ENCODE measurements around the gene SPATA20. TPM values are rescaled to one million over a fixed set of nuclear protein-coding genes. Genes with fewer than 3 reads are reported as not detected.
A peak's percentile ranks its signal among the peaks of the same experiment; 100 is the strongest.

The SPATA20 gene
- total and polyA plus RNA-seq, 2 experiments from 2014 or later = 89.9 to 146 TPM

DNA sequence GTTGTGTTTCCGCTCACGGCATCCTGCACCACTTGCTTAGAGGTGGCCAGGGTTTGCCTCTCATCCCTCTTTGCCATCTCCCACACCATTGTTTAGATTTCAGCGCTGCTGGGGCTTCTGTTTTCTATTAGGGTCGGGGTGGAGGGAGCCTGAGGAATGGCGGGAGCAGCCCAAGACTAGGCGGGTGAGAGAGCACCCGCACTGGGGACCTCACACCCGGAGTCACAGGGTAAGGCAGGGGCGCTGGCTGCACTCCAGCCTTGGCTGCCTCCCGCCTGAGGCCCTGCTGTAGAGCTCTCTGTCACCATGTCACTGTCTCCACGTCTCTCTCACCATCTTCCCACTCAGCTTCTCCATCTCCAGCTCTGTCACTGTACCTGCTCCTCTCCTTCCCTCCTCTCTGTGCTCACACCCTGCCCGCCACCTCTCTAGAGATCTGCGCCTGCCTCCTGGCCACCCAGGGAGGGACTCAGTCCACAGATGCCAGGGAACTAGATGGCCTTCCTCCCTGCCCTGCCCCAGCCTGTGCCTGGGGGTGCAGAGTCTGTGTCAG lies 54.9 kb downstream of the SPATA20 start:
- no peaks in the 10 kb centered on the region for H4K20me1 ChIP-seq (ENCODE audit: insufficient read depth)
- H3K4me1 ChIP-seq (ENCODE audit: insufficient read depth) = no peaks in the 10 kb centered on the region
- no peaks in the 10 kb centered on the region for H3F3A ChIP-seq (ENCODE audit: insufficient read depth)
- H3K27me3 ChIP-seq (replicated peaks; ENCODE audit: insufficient read depth) = no peaks in the 10 kb centered on the region
- H3K9me3 ChIP-seq (ENCODE audit: low read depth) = no peaks in the 10 kb centered on the region
- in situ Hi-C loops (cut with MboI) = no loop called here
- no peak overlapping the region for H3K27ac ChIP-seq
- no peaks in the 10 kb centered on the region for H3K79me2 ChIP-seq (ENCODE audit: insufficient read depth)
- H3K36me3 ChIP-seq (ENCODE audit: low read depth) = no peaks in the 10 kb centered on the region
- no peak overlapping the region for H3K9ac ChIP-seq
- H3K4me3 ChIP-seq = no peak overlapping the region
- no peak overlapping the region for H2AFZ ChIP-seq
- 46 to 48% methylated on average over 12 to 13 of the region's 13 CpGs for WGBS, 2 experiments (ENCODE audit: low coverage in 1 of 2, low lambda C conversion rate in 2 of 2, missing lambda C conversion rate in 2 of 2)
- H3K9me2 ChIP-seq (ENCODE audit: insufficient read depth) = no peaks in the 10 kb centered on the region
- no peak for DNase-seq
- TF ChIP-seq EZH2phosphoT487 (IDR thresholded peaks at IDR 0.05; ENCODE audit: insufficient read depth, low read depth) (no peak), EZH2 (IDR thresholded peaks at IDR 0.05; ENCODE audit: insufficient read depth, poor library complexity, severe bottlenecking) (no peak)
- H3K4me2 ChIP-seq (ENCODE audit: unreplicated experiment) = no peak overlapping the region

DNA sequence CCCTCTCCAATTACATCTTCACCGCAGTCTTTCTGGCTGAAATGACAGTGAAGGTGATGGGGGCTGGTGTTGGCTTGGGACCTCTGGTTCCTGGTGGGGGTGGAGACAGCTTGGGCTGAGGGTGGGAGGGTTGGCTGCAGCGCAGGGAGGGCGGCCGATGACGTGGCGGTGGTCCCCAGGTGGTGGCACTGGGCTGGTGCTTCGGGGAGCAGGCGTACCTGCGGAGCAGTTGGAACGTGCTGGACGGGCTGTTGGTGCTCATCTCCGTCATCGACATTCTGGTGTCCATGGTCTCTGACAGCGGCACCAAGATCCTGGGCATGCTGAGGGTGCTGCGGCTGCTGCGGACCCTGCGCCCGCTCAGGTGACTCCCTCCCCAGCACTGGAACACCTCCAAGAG lies 55.9 kb downstream of the SPATA20 start:
- no peak overlapping the region for H3K27ac ChIP-seq
- in situ Hi-C loops (cut with MboI) = no loop called here
- no peak for DNase-seq
- 88 to 90% methylated on average over 18 of the region's 18 CpGs for WGBS, 2 experiments (ENCODE audit: low coverage in 1 of 2, low lambda C conversion rate in 2 of 2, missing lambda C conversion rate in 2 of 2)
- H3K4me2 ChIP-seq (ENCODE audit: unreplicated experiment) = no peak overlapping the region
- no peak overlapping the region for H3K9ac ChIP-seq
- no peaks in the 10 kb centered on the region for H3K27me3 ChIP-seq (replicated peaks; ENCODE audit: insufficient read depth)
- no peaks in the 10 kb centered on the region for H3K4me1 ChIP-seq (ENCODE audit: insufficient read depth)
- TF ChIP-seq EZH2phosphoT487 (IDR thresholded peaks at IDR 0.05; ENCODE audit: insufficient read depth, low read depth) = no peak
- no peak for TF ChIP-seq EZH2 (IDR thresholded peaks at IDR 0.05; ENCODE audit: insufficient read depth, poor library complexity, severe bottlenecking)
- H3K4me3 ChIP-seq = no peak overlapping the region
- no peaks in the 10 kb centered on the region for H3K9me2 ChIP-seq (ENCODE audit: insufficient read depth)
- no peaks in the 10 kb centered on the region for H4K20me1 ChIP-seq (ENCODE audit: insufficient read depth)
- H3K36me3 ChIP-seq (ENCODE audit: low read depth) = no peaks in the 10 kb centered on the region
- H2AFZ ChIP-seq = no peak overlapping the region
- no peaks in the 10 kb centered on the region for H3F3A ChIP-seq (ENCODE audit: insufficient read depth)
- H3K9me3 ChIP-seq (ENCODE audit: low read depth) = no peaks in the 10 kb centered on the region
- no peaks in the 10 kb centered on the region for H3K79me2 ChIP-seq (ENCODE audit: insufficient read depth)

- Histone ChIP-seq H3K27ac (no peak overlapping the region), H3K9ac (no peak overlapping the region), H3K4me1 (ENCODE audit: insufficient read depth) (no peaks in the 10 kb centered on the region), H3F3A (ENCODE audit: insufficient read depth) (no peaks in the 10 kb centered on the region), H3K36me3 (ENCODE audit: low read depth) (no peaks in the 10 kb centered on the region), H3K9me3 (ENCODE audit: low read depth) (no peaks in the 10 kb centered on the region), H3K4me3 (no peak overlapping the region), H3K79me2 (ENCODE audit: insufficient read depth) (no peaks in the 10 kb centered on the region), H3K9me2 (ENCODE audit: insufficient read depth) (no peaks in the 10 kb centered on the region), H2AFZ (no peak overlapping the region), H3K4me2 (ENCODE audit: unreplicated experiment) (no peak overlapping the region), H4K20me1 (ENCODE audit: insufficient read depth) (no peaks in the 10 kb centered on the region), H3K27me3 (replicated peaks; ENCODE audit: insufficient read depth) (no peaks in the 10 kb centered on the region)
- TF ChIP-seq EZH2 (IDR thresholded peaks at IDR 0.05; ENCODE audit: insufficient read depth, poor library complexity, severe bottlenecking) = no peak
- no peak for TF ChIP-seq EZH2phosphoT487 (IDR thresholded peaks at IDR 0.05; ENCODE audit: insufficient read depth, low read depth)
- DNase-seq = peak; percentile 13
- WGBS, 2 experiments (ENCODE audit: low coverage in 1 of 2, low lambda C conversion rate in 2 of 2, missing lambda C conversion rate in 2 of 2) = 74 to 76% methylated on average over 9 of the region's 9 CpGs
- in situ Hi-C loops (cut with MboI) = no loop called here
Measured at GRCh38 chr17:50603340-50603739, 56.4 kb downstream of the SPATA20 start.

GRCh38 chr17:50604513-50604912 lies 57.5 kb downstream of the SPATA20 start:
- H4K20me1 ChIP-seq (ENCODE audit: insufficient read depth) = no peaks in the 10 kb centered on the region
- H3K79me2 ChIP-seq (ENCODE audit: insufficient read depth) = no peaks in the 10 kb centered on the region
- H3K4me2 ChIP-seq (ENCODE audit: unreplicated experiment) = no peak overlapping the region
- DNase-seq = peak; percentile 39
- no peaks in the 10 kb centered on the region for H3K9me2 ChIP-seq (ENCODE audit: insufficient read depth)
- H3K4me3 ChIP-seq = no peak overlapping the region
- H3K9ac ChIP-seq = no peak overlapping the region
- no peaks in the 10 kb centered on the region for H3K9me3 ChIP-seq (ENCODE audit: low read depth)
- WGBS, 2 experiments (ENCODE audit: low coverage in 1 of 2, low lambda C conversion rate in 2 of 2, missing lambda C conversion rate in 2 of 2) = 17 to 20% methylated on average over 12 to 13 of the region's 13 CpGs
- no peaks in the 10 kb centered on the region for H3K27me3 ChIP-seq (replicated peaks; ENCODE audit: insufficient read depth)
- H3K36me3 ChIP-seq (ENCODE audit: low read depth) = no peaks in the 10 kb centered on the region
- TF ChIP-seq EZH2phosphoT487 (IDR thresholded peaks at IDR 0.05; ENCODE audit: insufficient read depth, low read depth) = no peak
- in situ Hi-C loops (cut with MboI) = no loop called here
- no peaks in the 10 kb centered on the region for H3F3A ChIP-seq (ENCODE audit: insufficient read depth)
- H3K4me1 ChIP-seq (ENCODE audit: insufficient read depth) = no peaks in the 10 kb centered on the region
- no peak overlapping the region for H3K27ac ChIP-seq
- no peak overlapping the region for H2AFZ ChIP-seq

DNA sequence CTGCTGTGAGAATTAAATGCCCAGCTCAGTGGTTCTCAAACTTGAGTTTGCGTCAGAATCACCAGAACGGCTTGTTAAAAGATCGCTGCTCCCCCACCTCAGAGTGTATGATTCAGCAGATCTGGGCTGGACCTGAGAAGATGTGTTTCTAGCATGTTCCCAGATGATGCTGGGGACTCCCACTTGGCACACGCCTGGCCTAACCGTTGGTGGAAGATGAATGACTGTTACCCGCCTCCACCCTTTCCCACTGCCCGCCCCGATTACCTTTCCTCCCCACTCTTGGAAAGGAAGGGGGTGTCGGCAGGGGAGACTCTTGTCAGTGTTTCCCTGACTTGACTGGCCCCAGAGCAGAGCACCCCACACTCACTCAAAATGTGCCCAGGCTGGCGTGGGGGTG lies 58.5 kb downstream of the SPATA20 start:
- DNase-seq = no peak
- no peaks in the 10 kb centered on the region for H3K27me3 ChIP-seq (replicated peaks; ENCODE audit: insufficient read depth)
- H3K9ac ChIP-seq = no peak overlapping the region
- in situ Hi-C loops (cut with MboI) = no loop called here
- TF ChIP-seq EZH2 (IDR thresholded peaks at IDR 0.05; ENCODE audit: insufficient read depth, poor library complexity, severe bottlenecking) = no peak
- TF ChIP-seq EZH2phosphoT487 (IDR thresholded peaks at IDR 0.05; ENCODE audit: insufficient read depth, low read depth) = no peak
- H3K4me3 ChIP-seq = no peak overlapping the region
- H3K36me3 ChIP-seq (ENCODE audit: low read depth) = no peaks in the 10 kb centered on the region
- 84 to 91% methylated on average over 10 of the region's 10 CpGs for WGBS, 2 experiments (ENCODE audit: low coverage in 1 of 2, low lambda C conversion rate in 2 of 2, missing lambda C conversion rate in 2 of 2)
- H3K79me2 ChIP-seq (ENCODE audit: insufficient read depth) = no peaks in the 10 kb centered on the region
- H3K4me2 ChIP-seq (ENCODE audit: unreplicated experiment) = no peak overlapping the region
- H3K27ac ChIP-seq = no peak overlapping the region
- H3F3A ChIP-seq (ENCODE audit: insufficient read depth) = no peaks in the 10 kb centered on the region
- no peaks in the 10 kb centered on the region for H3K9me3 ChIP-seq (ENCODE audit: low read depth)
- H4K20me1 ChIP-seq (ENCODE audit: insufficient read depth) = no peaks in the 10 kb centered on the region
- no peaks in the 10 kb centered on the region for H3K4me1 ChIP-seq (ENCODE audit: insufficient read depth)
- no peak overlapping the region for H2AFZ ChIP-seq
- no peaks in the 10 kb centered on the region for H3K9me2 ChIP-seq (ENCODE audit: insufficient read depth)

Other genes with a start within 250 kb of the SPATA20 start
- 43.6 and 70.1 TPM in 2 replicates for gene XYLT2, start 201.0 kb upstream of the SPATA20 start, total RNA-seq (2014; rRNA removed; shearing (Covaris generic))
- gene XYLT2, start 201.0 kb upstream of the SPATA20 start, polyA plus RNA-seq (2016; fragmentation: Nextera tagmentation; extraction: Ambion mirVana) = 25.3 and 27.3 TPM in 2 replicates
- gene MRPL27, start 174.0 kb upstream of the SPATA20 start, total RNA-seq (2014; rRNA removed; shearing (Covaris generic)) = 49.3 and 57.9 TPM in 2 replicates
- gene MRPL27, start 174.0 kb upstream of the SPATA20 start, polyA plus RNA-seq (2016; fragmentation: Nextera tagmentation; extraction: Ambion mirVana) = 115 and 120 TPM in 2 replicates
- 1.1 and 4.3 TPM in 2 replicates for gene EME1, start 173.9 kb upstream of the SPATA20 start, total RNA-seq (2014; rRNA removed; shearing (Covaris generic))
- gene EME1, start 173.9 kb upstream of the SPATA20 start, polyA plus RNA-seq (2016; fragmentation: Nextera tagmentation; extraction: Ambion mirVana) = 3.8 and 4.1 TPM in 2 replicates
- 144 and 164 TPM in 2 replicates for gene LRRC59, start 149.7 kb upstream of the SPATA20 start, total RNA-seq (2014; rRNA removed; shearing (Covaris generic))
- 110 and 111 TPM in 2 replicates for gene LRRC59, start 149.7 kb upstream of the SPATA20 start, polyA plus RNA-seq (2016; fragmentation: Nextera tagmentation; extraction: Ambion mirVana)
- gene ACSF2, start 121.0 kb upstream of the SPATA20 start, total RNA-seq (2014; rRNA removed; shearing (Covaris generic)) = 8.6 and 18.7 TPM in 2 replicates
- gene ACSF2, start 121.0 kb upstream of the SPATA20 start, polyA plus RNA-seq (2016; fragmentation: Nextera tagmentation; extraction: Ambion mirVana) = 3.2 and 3.7 TPM in 2 replicates
- gene CHAD, start 78.3 kb upstream of the SPATA20 start, total RNA-seq (2014; rRNA removed; shearing (Covaris generic)) = not detected in 2 replicates
- gene CHAD, start 78.3 kb upstream of the SPATA20 start, polyA plus RNA-seq (2016; fragmentation: Nextera tagmentation; extraction: Ambion mirVana) = not detected in 2 replicates
- 19.3 and 19.8 TPM in 2 replicates for gene RSAD1, start 68.3 kb upstream of the SPATA20 start, total RNA-seq (2014; rRNA removed; shearing (Covaris generic))
- gene RSAD1, start 68.3 kb upstream of the SPATA20 start, polyA plus RNA-seq (2016; fragmentation: Nextera tagmentation; extraction: Ambion mirVana) = 22.4 and 23.9 TPM in 2 replicates
- gene MYCBPAP, start 38.7 kb upstream of the SPATA20 start, total RNA-seq (2014; rRNA removed; shearing (Covaris generic)) = 0.32 and 0.89 TPM in 2 replicates
- 0.79 and 1.4 TPM in 2 replicates for gene MYCBPAP, start 38.7 kb upstream of the SPATA20 start, polyA plus RNA-seq (2016; fragmentation: Nextera tagmentation; extraction: Ambion mirVana)
- gene EPN3, start 14.4 kb upstream of the SPATA20 start, total RNA-seq (2014; rRNA removed; shearing (Covaris generic)) = not detected in 2 replicates
- 0.13 TPM in 1 of 2 replicates, not detected in the other for gene EPN3, start 14.4 kb upstream of the SPATA20 start, polyA plus RNA-seq (2016; fragmentation: Nextera tagmentation; extraction: Ambion mirVana)
- gene CACNA1G, start 13.5 kb downstream of the SPATA20 start, total RNA-seq (2014; rRNA removed; shearing (Covaris generic)) = 0.13 and 0.97 TPM in 2 replicates
- gene CACNA1G, start 13.5 kb downstream of the SPATA20 start, polyA plus RNA-seq (2016; fragmentation: Nextera tagmentation; extraction: Ambion mirVana) = 0.06 and 0.16 TPM in 2 replicates
- 28.3 and 32.0 TPM in 2 replicates for gene ABCC3, start 87.7 kb downstream of the SPATA20 start, total RNA-seq (2014; rRNA removed; shearing (Covaris generic))
- 35.0 and 38.5 TPM in 2 replicates for gene ABCC3, start 87.7 kb downstream of the SPATA20 start, polyA plus RNA-seq (2016; fragmentation: Nextera tagmentation; extraction: Ambion mirVana)
- gene ANKRD40, start 160.7 kb downstream of the SPATA20 start, total RNA-seq (2014; rRNA removed; shearing (Covaris generic)) = 35.5 and 36.5 TPM in 2 replicates
- 20.1 and 20.2 TPM in 2 replicates for gene ANKRD40, start 160.7 kb downstream of the SPATA20 start, polyA plus RNA-seq (2016; fragmentation: Nextera tagmentation; extraction: Ambion mirVana)
- 57.5 and 59.1 TPM in 2 replicates for gene LUC7L3, start 172.4 kb downstream of the SPATA20 start, total RNA-seq (2014; rRNA removed; shearing (Covaris generic))
- 100 and 138 TPM in 2 replicates for gene LUC7L3, start 172.4 kb downstream of the SPATA20 start, polyA plus RNA-seq (2016; fragmentation: Nextera tagmentation; extraction: Ambion mirVana)
- not detected in 2 replicates for gene ANKRD40CL, start 220.3 kb downstream of the SPATA20 start, total RNA-seq (2014; rRNA removed; shearing (Covaris generic))
- not detected in 2 replicates for gene ANKRD40CL, start 220.3 kb downstream of the SPATA20 start, polyA plus RNA-seq (2016; fragmentation: Nextera tagmentation; extraction: Ambion mirVana)